Measurements from ENCODE around the gene SGCA.

Gene SGCA

GRCh38 chr17:50130559-50131305 lies 35.1 kb upstream of the SGCA start:
- Mint-ChIP-seq H3K4me1 (ENCODE audit: low read depth) (peaks cover 22% of the 10 kb centered on the region), H3K4me3 (peak overlapping the region; percentile 61), H3K9me3 (no peaks in the 10 kb centered on the region), H3K27ac (peak overlapping the region; percentile 40), H3K27me3 (peaks cover 26% of the 10 kb centered on the region), H3K36me3 (ENCODE audit: low read depth) (peaks cover 31% of the 10 kb centered on the region)
- peak; percentile 39 for DNase-seq

DNA sequence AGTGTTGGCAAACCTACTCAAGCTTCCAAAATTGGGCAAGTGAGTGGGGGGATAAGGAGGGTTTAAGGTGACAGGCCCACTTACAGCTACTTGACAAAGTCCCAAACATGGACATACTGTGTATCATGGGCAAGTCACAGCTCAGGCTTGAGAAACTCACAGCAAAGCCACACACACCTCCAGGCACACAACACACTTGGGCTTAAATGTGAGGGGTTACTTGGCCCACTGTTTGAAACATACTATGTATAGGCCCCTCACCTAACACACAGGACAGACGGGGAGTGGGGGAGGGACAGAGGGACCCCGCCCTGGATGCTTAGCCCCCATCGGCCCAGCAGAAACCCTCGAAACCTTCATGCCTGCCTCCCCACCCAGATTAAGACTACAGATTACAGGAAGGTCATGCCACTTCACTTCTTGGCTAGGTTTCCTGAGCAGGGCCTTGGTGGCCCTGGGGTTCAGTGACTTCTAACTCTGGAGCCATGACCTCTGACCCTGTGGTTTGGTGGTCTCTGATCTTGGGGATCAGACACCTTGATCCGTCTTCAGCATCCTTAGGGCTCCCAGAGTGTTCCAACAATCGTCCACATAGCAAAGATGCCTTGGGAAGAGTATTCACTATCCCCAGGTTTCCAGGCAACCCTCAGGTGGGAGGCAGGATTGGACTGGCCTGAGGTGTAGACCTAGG lies 33.6 kb upstream of the SGCA start:
- Mint-ChIP-seq H3K27ac (no peak overlapping the region), H3K36me3 (ENCODE audit: low read depth) (peaks cover 46% of the 10 kb centered on the region), H3K4me1 (ENCODE audit: low read depth) (peaks cover 22% of the 10 kb centered on the region), H3K9me3 (no peaks in the 10 kb centered on the region), H3K27me3 (peaks cover 26% of the 10 kb centered on the region), H3K4me3 (no peak overlapping the region)
- DNase-seq: no peak

DNA sequence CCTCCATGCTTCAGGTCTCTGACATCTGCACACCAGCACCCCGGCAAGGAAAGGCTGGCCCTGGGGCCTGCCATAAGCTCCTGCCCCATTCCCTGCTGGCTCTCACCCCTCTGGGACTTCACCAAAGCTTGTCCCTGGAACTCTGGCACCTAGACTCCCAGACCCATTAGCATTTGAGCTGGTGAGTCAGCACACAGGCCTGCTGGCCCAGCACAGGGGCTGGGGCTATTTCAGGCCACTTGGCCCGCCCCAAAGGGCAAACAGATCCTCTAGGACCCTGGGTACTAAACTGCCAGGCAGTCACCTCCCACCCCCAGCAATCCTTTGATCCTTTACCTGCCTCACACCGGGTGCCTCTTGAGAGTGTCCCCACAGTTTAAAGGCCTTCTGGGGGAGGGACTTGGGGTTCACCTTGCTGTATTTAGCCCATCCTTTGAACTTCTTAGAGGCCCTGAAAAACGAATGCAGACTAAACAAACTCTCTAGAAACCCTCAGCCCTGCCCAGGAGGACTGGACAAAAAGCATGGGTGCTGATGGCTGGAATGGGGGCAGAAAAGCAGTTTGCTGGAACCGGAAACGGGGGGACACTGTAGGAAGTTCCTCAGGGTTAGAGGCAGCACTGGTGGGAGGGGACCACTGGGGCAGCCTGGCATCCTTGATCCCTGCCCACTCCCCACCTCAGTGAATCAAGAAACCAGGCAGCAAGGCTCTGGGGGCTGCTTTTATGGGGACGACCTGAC lies 32.6 kb upstream of the SGCA start:
- Mint-ChIP-seq H3K36me3 (ENCODE audit: low read depth) (peaks cover 56% of the 10 kb centered on the region), H3K9me3 (no peaks in the 10 kb centered on the region), H3K4me3 (no peak overlapping the region), H3K4me1 (ENCODE audit: low read depth) (peaks cover 22% of the 10 kb centered on the region), H3K27ac (no peak overlapping the region), H3K27me3 (peaks cover 18% of the 10 kb centered on the region)
- DNase-seq: no peak

- no peak overlapping the region for H3K4me3 Mint-ChIP-seq
- no peak for DNase-seq
Measured at GRCh38 chr17:50133769-50134099, 32.1 kb upstream of the SGCA start.

DNA sequence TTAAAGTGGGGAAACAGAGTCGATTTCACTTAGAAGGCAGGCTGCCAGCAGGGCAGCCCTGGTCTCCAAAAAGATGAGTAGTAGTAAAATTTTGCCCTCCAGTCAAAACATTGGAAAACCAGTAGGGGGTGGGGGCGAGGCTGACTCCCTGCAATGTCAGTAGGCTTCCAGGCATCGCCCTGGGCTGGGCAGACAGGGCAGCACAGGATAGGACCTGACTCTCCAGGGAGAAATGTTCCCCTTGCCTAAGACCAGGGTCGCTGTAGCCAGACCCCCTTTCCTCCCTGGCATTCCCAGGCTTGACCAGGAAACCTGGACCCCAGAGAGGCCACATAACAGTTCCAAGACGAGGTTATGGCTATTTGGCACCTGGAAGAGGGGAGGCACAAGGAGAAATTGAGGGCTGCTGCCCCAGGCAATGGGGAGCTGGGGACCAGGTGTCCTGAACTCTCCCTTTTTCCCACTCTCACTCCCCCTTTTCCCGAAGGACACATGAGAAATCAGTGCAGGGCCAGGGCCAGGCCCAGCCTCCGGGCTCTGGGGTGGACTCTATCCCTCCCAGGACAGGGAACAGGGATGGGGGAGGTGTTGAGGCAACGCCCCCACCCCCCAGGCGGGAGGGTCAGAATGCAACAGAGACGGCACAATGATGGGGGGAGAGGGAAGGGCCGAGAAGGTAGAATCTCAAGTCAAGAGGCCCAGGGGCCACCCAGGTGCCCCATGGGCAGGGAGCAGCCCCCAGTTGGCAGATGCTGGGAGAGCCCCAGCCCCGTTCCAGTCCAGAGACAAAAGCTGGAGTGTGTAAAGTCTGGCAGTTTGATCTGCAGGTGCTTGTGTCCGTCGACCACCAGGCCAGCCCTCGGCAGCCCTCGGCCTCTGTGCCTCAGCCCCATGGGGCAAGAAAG lies 31.3 kb upstream of the SGCA start:
- Mint-ChIP-seq H3K36me3 (ENCODE audit: low read depth) (peaks cover 68% of the 10 kb centered on the region), H3K9me3 (no peaks in the 10 kb centered on the region), H3K4me1 (ENCODE audit: low read depth) (peaks cover 18% of the 10 kb centered on the region), H3K27me3 (peaks cover 11% of the 10 kb centered on the region), H3K27ac (no peak overlapping the region), H3K4me3 (no peak overlapping the region)
- DNase-seq: no peak

More at GRCh38 chr17:50133769-50134099, 32.1 kb upstream of the SGCA start:
- Mint-ChIP-seq H3K27me3 (peaks cover 14% of the 10 kb centered on the region), H3K4me1 (ENCODE audit: low read depth) (peaks cover 21% of the 10 kb centered on the region), H3K9me3 (no peaks in the 10 kb centered on the region), H3K27ac (no peak overlapping the region), H3K36me3 (ENCODE audit: low read depth) (peaks cover 61% of the 10 kb centered on the region)

GRCh38 chr17:50135316-50136095 lies 30.3 kb upstream of the SGCA start:
- Mint-ChIP-seq H3K4me1 (ENCODE audit: low read depth) (peaks cover 23% of the 10 kb centered on the region), H3K4me3 (no peak overlapping the region), H3K27me3 (peaks cover 10% of the 10 kb centered on the region), H3K9me3 (no peaks in the 10 kb centered on the region), H3K27ac (no peak overlapping the region), H3K36me3 (ENCODE audit: low read depth) (peaks cover 79% of the 10 kb centered on the region)
- DNase-seq: no peak

GRCh38 chr17:50136096-50136687 lies 29.6 kb upstream of the SGCA start:
- Mint-ChIP-seq H3K4me1 (ENCODE audit: low read depth) (peaks cover 23% of the 10 kb centered on the region), H3K27me3 (peaks cover 4% of the 10 kb centered on the region), H3K4me3 (no peak overlapping the region), H3K36me3 (ENCODE audit: low read depth) (peaks cover 86% of the 10 kb centered on the region), H3K27ac (peak overlapping the region; percentile 12), H3K9me3 (no peaks in the 10 kb centered on the region)
- no peak for DNase-seq

DNA sequence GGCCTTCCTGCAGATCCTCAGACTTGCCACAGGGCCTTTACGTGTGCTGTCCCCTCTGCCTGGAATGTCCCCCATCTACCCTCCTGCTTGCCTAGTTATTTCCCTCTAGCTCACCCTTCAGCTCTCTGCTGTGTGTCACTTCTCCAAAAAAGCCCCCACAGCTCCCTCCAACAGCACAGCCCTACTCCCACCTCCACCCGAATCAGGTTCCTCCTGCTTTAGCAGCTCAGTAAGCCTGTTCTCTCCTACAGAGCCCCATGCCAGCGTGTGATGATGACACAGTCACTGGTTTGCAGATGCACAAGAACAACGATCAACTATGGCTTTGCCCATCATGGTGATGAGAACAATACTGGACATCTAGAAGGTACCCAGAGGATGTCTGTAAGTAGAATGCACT lies 28.8 kb upstream of the SGCA start:
- Mint-ChIP-seq H3K36me3 (ENCODE audit: low read depth) (peaks cover 94% of the 10 kb centered on the region), H3K9me3 (no peaks in the 10 kb centered on the region), H3K27ac (peak overlapping the region; percentile 32), H3K27me3 (no peaks in the 10 kb centered on the region), H3K4me1 (ENCODE audit: low read depth) (peaks cover 27% of the 10 kb centered on the region), H3K4me3 (no peak overlapping the region)
- DNase-seq: no peak

GRCh38 chr17:50139185-50139783 lies 26.5 kb upstream of the SGCA start:
- peaks cover 49% of the 10 kb centered on the region for H3K4me1 Mint-ChIP-seq (ENCODE audit: low read depth)
- no peaks in the 10 kb centered on the region for H3K27me3 Mint-ChIP-seq
- H3K27ac Mint-ChIP-seq: peak overlapping the region; percentile 33
- DNase-seq: no peak
- peaks cover 98% of the 10 kb centered on the region for H3K36me3 Mint-ChIP-seq (ENCODE audit: low read depth)
- no peaks in the 10 kb centered on the region for H3K9me3 Mint-ChIP-seq
- no peak overlapping the region for H3K4me3 Mint-ChIP-seq

DNA sequence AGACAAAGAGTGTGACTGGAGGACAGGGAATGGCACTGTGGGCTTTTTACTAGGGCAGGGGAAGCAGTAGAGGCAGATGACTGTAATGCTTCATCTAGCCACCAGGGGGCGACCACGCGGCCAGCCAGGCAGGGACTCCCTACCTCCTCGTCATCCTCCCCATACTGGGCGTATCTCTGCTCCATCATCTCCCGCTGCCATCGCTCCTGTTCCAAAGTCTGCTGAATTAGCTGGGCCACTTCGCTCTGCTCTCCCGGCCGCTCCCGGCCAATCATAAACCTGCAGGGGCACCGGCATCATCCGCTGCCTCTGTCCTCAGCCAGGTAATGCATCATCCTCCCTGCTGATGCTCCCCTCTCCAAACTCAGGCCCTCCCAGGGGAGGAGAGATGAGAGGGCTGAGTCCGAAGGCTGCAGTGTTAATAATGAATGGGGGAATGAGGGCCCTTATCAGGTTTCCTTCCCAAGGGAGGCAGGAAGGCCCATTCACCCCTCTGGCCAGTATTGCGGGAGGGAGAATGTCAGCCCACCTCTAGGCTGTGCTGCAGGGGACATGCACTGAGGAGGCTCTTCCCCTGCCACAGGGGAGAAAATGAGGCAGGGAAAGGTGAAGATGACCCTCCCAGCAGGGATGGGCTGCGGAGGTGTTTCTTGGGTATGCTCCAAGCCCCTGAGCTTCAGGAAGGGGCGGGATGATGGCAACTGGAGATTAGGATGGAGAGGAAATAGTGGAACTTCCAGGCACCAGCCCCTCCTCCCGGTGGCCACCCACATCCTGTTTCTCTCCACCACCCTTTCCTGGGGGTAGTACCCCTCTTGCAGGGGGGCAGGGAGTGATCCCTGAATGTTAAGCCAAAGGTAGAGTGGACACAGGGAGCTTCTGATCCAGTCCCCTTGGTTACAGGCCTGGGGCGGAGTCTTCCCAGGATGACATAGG lies 25.6 kb upstream of the SGCA start:
- Mint-ChIP-seq H3K27ac (peak overlapping the region; percentile 77), H3K4me1 (ENCODE audit: low read depth) (peaks cover 58% of the 10 kb centered on the region), H3K9me3 (no peaks in the 10 kb centered on the region), H3K36me3 (ENCODE audit: low read depth) (peaks cover 100% of the 10 kb centered on the region), H3K27me3 (no peaks in the 10 kb centered on the region), H3K4me3 (peak overlapping the region; percentile 18)
- DNase-seq: peak; percentile 87

DNA sequence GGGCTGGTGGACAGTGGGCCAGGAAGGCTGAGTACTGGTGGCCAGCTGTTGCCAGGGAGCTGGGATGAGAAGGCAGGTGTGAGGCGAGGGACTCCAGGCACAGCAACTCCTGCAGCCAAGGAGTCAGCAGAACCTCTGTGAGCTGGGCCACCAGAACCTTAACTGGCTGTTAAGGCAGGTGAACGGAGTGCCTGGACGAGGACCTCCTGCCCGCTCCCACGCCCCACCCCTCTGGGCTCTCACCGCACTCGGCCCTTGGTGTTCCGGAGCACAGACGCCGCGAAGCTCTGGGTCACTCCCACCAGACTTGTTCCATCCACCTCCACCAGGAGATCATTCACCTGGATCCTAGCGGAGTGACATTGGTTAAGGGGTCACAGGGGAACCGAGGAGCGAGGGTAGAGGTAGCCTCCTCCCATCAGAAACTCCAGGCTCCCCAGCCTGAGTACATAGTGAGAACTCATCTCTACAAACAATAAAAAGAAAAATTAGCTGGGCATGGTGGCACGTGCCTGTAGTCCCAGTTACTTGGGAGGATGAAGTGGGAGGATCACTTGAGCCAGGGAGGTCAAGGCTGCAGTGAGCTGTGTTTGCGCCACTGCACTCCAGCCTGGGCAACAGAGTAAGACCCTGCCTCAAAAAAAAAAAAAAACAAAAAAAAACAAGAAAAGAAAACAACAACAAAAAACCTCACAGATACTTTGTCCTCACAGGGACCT lies 24.6 kb upstream of the SGCA start:
- Mint-ChIP-seq H3K36me3 (ENCODE audit: low read depth) (peaks cover 99% of the 10 kb centered on the region), H3K27me3 (no peaks in the 10 kb centered on the region), H3K4me3 (peak overlapping the region; percentile 18)

GRCh38 chr17:50141745-50142110 lies 24.1 kb upstream of the SGCA start:
- Mint-ChIP-seq H3K36me3 (ENCODE audit: low read depth) (peaks cover 98% of the 10 kb centered on the region), H3K4me1 (ENCODE audit: low read depth) (peaks cover 73% of the 10 kb centered on the region), H3K27ac (peak overlapping the region; percentile 82), H3K9me3 (no peaks in the 10 kb centered on the region), H3K4me3 (no peak overlapping the region), H3K27me3 (no peaks in the 10 kb centered on the region)
- no peak for DNase-seq

More for the DNA sequence above, 24.6 kb upstream of the SGCA start:
- H3K9me3 Mint-ChIP-seq: no peaks in the 10 kb centered on the region
- H3K27ac Mint-ChIP-seq: peak overlapping the region; percentile 82
- DNase-seq: no peak
- peaks cover 68% of the 10 kb centered on the region for H3K4me1 Mint-ChIP-seq (ENCODE audit: low read depth)
